Dermis microvascular lymphatic vessel endothelial cell (primary cell): ENCODE results near the gene ZNF154. TPM values are rescaled to one million over a fixed set of nuclear protein-coding genes. Genes with fewer than 3 reads are reported as not detected.
"Not testable (repeated sequence)": the region's sequence is repeated elsewhere in the genome, so short reads cannot be mapped to it uniquely, and the experiment has no call there.

ENCODE experiments used
- DNase-seq, 2 donors: peaks; one replicate each; pipeline versions ENCODE4 v3.0.0 to v3.0.0-alpha.2; 2010; ENCODE audit warnings: low read depth in 2 of 2
- total RNA-seq: library from RNA; depleted of rRNA; stranded (reverse); fragments of >200 nt; gene quantifications from 2 replicates; pipeline ENCODE4 v1.2.1, GENCODE V29; 2014

Gene ZNF154
- 0.13 and 0.63 TPM in 2 replicates for total RNA-seq

GRCh38 chr19:57708641-57709361 lies at the start of gene ZNF154:
ZNF154 (minus strand) TSS chr19:57709204; CDS start chr19:57708971, 233 bp downstream.
- DNase-seq, result peak in 1 of 2 donors; percentile 42

GRCh38 chr19:57757941-57758340 lies 48.9 kb upstream of the ZNF154 start:
- no peak for DNase-seq

GRCh38 chr19:57755031-57755430 lies 46.0 kb upstream of the ZNF154 start:
- no peak for DNase-seq

- DNase-seq, result no peak
Observed at GRCh38 chr19:57754091-57754673, 45.2 kb upstream of the ZNF154 start.

DNA sequence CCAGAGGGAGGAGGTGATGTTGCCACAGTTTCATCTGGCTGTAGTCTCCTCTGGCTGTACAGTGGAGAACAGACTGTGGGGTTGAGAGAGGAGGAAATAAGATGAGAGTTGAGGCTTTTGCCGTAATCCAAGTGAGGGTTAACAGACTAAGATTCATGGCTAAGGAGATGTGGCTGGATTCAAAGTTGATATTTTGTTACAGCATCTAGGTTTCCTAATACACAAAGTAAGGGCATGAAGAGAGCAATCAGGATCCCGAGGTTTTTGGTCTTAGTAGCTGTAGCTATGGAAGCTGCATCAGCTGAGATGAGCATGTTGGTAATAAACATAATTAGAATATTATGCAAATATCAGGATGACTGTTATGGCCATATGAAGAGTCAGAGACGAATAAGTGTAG lies 39.0 kb upstream of the ZNF154 start:
- DNase-seq, result no peak

DNA sequence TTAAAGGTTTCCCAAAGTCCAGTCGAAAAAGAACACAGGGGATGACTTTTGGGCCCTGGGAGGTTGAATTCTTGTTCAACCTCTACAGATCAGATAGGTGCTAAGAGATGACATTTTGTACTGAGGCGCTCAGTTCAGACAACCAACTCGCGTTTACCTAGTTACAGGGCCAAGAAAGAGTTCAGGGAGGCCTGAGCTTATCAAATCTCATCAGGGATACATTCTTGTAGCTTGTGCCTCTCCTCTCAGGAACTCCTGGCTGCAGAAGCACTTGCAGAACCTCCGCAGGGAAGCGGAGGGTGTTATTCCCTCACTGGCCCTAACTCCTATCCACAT lies 38.4 kb upstream of the ZNF154 start:
- no peak for DNase-seq

- DNase-seq, result peak; percentile 72 to 91
Observed at GRCh38 chr19:57746580-57747471, 37.8 kb upstream of the ZNF154 start, which contains the start of gene ZNF776. ZNF776 (plus strand) TSS chr19:57746815; CDS start chr19:57747059, 244 bp downstream.

DNA sequence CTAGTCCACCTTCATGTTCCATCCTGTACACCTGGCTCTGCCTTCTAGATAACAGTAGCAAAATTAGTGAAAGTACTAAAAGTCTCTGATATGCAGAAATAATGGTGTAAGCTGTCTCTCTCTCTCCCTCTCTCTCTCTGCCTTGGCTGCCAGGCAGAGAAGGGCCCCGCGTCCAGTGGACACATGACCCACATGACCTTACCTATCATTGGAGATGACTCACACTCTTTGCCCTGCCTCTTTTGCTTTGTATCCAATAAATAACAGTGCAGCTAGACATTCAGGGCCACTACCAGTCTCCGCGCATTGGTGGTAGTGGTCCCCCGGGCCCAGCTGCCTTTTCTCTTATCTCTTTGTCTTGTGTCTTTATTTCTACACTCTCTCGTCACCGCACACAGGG lies 29.8 kb upstream of the ZNF154 start:
- not testable (repeated sequence) for DNase-seq

GRCh38 chr19:57738320-57738719 lies 29.3 kb upstream of the ZNF154 start:
- peak; percentile 10 to 42 for DNase-seq

GRCh38 chr19:57720878-57721277 lies 11.9 kb upstream of the ZNF154 start:
- DNase-seq, result no peak

DNA sequence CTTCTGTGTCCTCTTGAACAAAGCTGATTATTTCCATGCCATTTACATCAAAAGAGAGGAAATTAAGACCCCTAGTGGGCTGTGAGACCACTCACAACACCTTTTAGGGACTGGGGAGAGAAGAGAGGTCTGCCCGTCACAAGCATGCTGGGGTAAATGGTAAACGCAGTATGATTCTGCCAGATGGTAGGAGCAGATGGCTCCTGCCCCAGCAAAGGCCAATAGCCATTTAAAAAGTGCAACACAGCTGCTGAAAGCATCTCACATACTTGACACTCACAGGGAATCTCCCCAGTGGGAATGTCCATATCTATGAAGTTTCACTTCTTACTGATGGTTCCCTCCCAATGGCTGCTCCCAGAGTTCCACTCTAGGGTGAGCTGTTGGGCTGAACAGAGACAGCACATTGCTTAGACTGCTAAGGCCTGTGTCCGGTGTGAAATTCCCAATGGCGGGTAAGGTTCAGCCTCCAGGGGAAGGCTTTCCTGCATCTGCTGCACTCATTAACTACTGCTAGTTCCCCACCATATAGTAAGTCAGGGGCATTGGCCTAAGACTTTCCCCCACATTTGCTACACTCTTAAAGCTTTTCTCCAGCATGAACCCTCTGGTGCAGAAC lies 11.0 kb upstream of the ZNF154 start:
- DNase-seq, result no peak

- DNase-seq, result no peak
Observed at GRCh38 chr19:57719424-57719823, 10.4 kb upstream of the ZNF154 start.

DNA sequence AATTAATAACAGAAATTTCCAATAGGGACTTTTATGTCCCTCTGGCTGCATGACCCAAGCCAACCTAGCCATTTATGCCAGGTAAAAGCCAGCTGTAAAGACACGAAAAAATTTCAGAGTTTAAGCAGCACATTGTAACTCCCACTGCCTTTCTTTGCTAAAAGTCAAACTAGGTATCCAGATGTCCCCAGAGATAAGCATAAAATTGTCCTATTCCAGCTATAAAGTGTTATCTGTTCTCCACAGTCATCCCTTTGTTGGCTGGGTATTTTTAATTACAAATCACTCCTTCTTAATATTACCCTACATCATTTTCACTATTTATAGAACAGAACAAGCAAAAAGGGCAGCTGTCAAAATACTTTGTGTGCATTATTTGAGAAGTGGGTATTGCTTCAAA lies 3.2 kb upstream of the ZNF154 start:
- DNase-seq, result no peak

DNA sequence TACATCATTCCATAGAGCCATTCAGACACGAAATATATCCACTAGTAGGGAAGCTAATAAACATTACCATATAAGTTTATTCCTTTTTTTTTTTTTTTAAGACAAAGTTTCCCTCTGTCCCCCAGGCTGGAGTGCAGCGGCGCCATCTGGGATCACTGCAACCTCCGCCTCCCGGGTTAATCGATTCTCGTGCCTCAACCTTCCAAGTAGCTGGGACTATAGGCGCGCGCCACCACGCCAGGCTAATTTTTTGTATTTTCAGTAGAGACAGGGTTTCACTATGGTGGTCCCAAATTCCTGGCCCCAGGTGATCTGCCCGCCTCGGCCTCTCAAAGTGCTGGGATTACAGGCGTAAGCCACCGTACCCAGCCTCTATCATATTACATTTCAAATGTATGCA lies 612 bp upstream of the ZNF154 start:
- DNase-seq, result no peak

- no peak for DNase-seq
Observed at GRCh38 chr19:57706346-57706745, 2.7 kb downstream of the ZNF154 start.

GRCh38 chr19:57701625-57702024 lies 7.4 kb downstream of the ZNF154 start:
- no peak for DNase-seq

- no peak for DNase-seq
Observed at GRCh38 chr19:57689750-57690149, 19.3 kb downstream of the ZNF154 start.

GRCh38 chr19:57688011-57688763 lies 20.8 kb downstream of the ZNF154 start:
- no peak for DNase-seq

DNA sequence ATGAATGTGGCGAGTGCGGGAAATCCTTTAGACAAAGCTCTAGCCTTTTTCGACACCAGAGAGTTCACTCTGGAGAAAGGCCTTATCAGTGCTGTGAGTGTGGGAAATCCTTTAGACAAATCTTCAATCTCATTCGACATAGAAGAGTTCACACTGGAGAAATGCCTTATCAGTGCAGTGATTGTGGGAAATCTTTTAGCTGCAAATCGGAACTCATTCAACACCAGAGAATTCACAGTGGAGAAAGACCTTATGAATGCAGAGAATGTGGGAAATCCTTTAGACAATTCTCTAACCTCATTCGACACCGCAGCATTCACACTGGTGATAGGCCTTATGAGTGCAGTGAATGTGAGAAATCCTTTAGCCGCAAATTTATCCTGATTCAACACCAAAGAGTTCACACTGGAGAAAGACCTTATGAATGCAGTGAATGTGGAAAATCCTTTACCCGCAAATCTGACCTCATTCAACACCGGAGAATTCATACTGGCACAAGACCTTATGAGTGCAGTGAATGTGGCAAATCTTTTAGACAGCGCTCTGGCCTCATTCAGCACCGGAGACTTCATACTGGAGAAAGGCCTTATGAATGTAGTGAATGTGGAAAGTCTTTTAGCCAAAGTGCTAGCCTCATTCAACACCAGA lies 21.5 kb downstream of the ZNF154 start:
- no peak for DNase-seq

- no peak for DNase-seq
Observed at GRCh38 chr19:57686727-57687126, 22.3 kb downstream of the ZNF154 start.
